K562 (cell line): ENCODE results near the gene NDST4. TPM values are rescaled to one million over a fixed set of nuclear protein-coding genes. Genes with fewer than 3 reads are reported as not detected.

ENCODE experiments used
- GABPB1 ChIP-seq: sonication (generic); formaldehyde crosslinking; IDR thresholded peaks from 2 replicates; pipeline ENCODE4 v1.8.0; 2022; ENCODE audit warnings: mild to moderate bottlenecking, missing genetic modification reagents
- TEAD2 ChIP-seq: fragments of 450-650 bp; IDR thresholded peaks from 2 replicates; pipeline ENCODE4 v1.6.1; 2016; ENCODE audit warnings: missing genetic modification characterization, control low read depth, missing compliant biosample characterization
- ZNF408 ChIP-seq: fragments of 250-450 bp; sonication (Bioruptor Pico); IDR thresholded peaks from 2 replicates; pipeline ENCODE4 v1.4.0; 2020; ENCODE audit warnings: low read depth, mild to moderate bottlenecking, moderate library complexity
- polyA plus RNA-seq, 8 experiments: library from polyadenylated mRNA; depleted of rRNA in 4 of 8; stranded (reverse) in 5 of 8; unstranded in 3 of 8; fragments of >200 nt; fragmentation: Nextera tagmentation in 2 of 8; fragmentation: Illumina TruSeq in 1 of 8; extraction: Ambion mirVana in 2 of 8; extraction: Trizol in 1 of 8; gene quantifications; 2 replicates each; pipeline versions ENCODE4 v1.2.1 to v1.2.3, GENCODE V29; 2011 to 2014; ENCODE audit warnings: inconsistent platforms in 1 of 8, missing spikeins in 1 of 8
- total RNA-seq, 7 experiments: library from RNA; depleted of rRNA in 6 of 7; stranded (reverse); fragments of >200 nt in 6 of 7; fragmentation: Illumina TruSeq in 2 of 7; extraction: Trizol in 2 of 7; gene quantifications; 2 replicates each; pipeline versions ENCODE4 v1.2.1 to v1.2.3, GENCODE V29; 2011 to 2021; ENCODE audit warnings: low replicate concordance in 1 of 7
- TF ChIP-seq, protein P1 (sequence below), 2 experiments: fragments of 450-650 bp; formaldehyde crosslinking in 1 of 2; IDR thresholded peaks; 2 replicates each; pipeline versions ENCODE4 v1.4.0 to v1.6.1; 2014 to 2020; ENCODE audit warnings: mild to moderate bottlenecking in 2 of 2, borderline replicate concordance in 1 of 2, low read depth in 1 of 2
- TF ChIP-seq, protein P2 (sequence below), 2 experiments: fragments of 450-650 bp; conservative IDR thresholded peaks; 2 replicates each; pipeline ENCODE4 v1.6.1; 2017; ENCODE audit warnings: mild to moderate bottlenecking in 2 of 2, moderate library complexity in 2 of 2
- TF ChIP-seq, protein P3 (sequence below): fragments of 250-450 bp; sonication (Bioruptor Pico); IDR thresholded peaks from 2 replicates; pipeline ENCODE4 v1.9.0; 2021; ENCODE audit warnings: mild to moderate bottlenecking, inconsistent platforms

NDST4 gene
- total and polyA plus RNA-seq, 9 of the 15 experiments (the other 6 are each of a cell fraction or from before 2014, with no cell fraction given): not detected

DNA sequence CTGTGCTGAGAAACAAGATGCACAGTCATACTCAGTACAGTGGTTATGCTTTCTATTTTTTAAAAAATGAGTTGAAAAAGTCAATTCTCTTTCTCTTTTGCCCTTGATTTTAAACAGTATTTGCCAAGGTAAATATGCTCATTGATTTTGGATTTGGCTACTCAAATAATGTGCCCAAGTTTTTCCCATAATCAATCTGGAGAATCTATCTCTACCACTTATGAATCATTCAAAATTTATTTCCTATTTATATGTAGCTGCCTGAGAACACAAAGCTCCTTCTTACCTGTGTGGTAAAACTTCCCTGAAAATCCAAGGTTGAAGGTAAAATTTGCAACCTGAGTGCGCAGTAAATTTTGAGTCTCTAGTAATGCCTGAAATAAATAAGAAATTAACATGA is 136.5 kb downstream of the NDST4 start (continued):
- TF ChIP-seq, protein P1, sequence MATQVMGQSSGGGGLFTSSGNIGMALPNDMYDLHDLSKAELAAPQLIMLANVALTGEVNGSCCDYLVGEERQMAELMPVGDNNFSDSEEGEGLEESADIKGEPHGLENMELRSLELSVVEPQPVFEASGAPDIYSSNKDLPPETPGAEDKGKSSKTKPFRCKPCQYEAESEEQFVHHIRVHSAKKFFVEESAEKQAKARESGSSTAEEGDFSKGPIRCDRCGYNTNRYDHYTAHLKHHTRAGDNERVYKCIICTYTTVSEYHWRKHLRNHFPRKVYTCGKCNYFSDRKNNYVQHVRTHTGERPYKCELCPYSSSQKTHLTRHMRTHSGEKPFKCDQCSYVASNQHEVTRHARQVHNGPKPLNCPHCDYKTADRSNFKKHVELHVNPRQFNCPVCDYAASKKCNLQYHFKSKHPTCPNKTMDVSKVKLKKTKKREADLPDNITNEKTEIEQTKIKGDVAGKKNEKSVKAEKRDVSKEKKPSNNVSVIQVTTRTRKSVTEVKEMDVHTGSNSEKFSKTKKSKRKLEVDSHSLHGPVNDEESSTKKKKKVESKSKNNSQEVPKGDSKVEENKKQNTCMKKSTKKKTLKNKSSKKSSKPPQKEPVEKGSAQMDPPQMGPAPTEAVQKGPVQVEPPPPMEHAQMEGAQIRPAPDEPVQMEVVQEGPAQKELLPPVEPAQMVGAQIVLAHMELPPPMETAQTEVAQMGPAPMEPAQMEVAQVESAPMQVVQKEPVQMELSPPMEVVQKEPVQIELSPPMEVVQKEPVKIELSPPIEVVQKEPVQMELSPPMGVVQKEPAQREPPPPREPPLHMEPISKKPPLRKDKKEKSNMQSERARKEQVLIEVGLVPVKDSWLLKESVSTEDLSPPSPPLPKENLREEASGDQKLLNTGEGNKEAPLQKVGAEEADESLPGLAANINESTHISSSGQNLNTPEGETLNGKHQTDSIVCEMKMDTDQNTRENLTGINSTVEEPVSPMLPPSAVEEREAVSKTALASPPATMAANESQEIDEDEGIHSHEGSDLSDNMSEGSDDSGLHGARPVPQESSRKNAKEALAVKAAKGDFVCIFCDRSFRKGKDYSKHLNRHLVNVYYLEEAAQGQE (IDR thresholded peaks at IDR 0.05; ENCODE audit: borderline replicate concordance): no peak
- TF ChIP-seq, protein P1 (CRISPR knock-in tag; IDR thresholded peaks at IDR 0.05; ENCODE audit: low read depth): no peak
- TF ChIP-seq, protein P2, sequence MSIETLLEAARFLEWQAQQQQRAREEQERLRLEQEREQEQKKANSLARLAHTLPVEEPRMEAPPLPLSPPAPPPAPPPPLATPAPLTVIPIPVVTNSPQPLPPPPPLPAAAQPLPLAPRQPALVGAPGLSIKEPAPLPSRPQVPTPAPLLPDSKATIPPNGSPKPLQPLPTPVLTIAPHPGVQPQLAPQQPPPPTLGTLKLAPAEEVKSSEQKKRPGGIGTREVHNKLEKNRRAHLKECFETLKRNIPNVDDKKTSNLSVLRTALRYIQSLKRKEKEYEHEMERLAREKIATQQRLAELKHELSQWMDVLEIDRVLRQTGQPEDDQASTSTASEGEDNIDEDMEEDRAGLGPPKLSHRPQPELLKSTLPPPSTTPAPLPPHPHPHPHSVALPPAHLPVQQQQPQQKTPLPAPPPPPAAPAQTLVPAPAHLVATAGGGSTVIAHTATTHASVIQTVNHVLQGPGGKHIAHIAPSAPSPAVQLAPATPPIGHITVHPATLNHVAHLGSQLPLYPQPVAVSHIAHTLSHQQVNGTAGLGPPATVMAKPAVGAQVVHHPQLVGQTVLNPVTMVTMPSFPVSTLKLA (conservative IDR thresholded peaks at IDR 0.05): no peak
- no peak for TF ChIP-seq ZNF408 (CRISPR knock-in tag)
- TF ChIP-seq TEAD2 (tag): no peak
- TF ChIP-seq GABPB1: no peak
- TF ChIP-seq, protein P3, sequence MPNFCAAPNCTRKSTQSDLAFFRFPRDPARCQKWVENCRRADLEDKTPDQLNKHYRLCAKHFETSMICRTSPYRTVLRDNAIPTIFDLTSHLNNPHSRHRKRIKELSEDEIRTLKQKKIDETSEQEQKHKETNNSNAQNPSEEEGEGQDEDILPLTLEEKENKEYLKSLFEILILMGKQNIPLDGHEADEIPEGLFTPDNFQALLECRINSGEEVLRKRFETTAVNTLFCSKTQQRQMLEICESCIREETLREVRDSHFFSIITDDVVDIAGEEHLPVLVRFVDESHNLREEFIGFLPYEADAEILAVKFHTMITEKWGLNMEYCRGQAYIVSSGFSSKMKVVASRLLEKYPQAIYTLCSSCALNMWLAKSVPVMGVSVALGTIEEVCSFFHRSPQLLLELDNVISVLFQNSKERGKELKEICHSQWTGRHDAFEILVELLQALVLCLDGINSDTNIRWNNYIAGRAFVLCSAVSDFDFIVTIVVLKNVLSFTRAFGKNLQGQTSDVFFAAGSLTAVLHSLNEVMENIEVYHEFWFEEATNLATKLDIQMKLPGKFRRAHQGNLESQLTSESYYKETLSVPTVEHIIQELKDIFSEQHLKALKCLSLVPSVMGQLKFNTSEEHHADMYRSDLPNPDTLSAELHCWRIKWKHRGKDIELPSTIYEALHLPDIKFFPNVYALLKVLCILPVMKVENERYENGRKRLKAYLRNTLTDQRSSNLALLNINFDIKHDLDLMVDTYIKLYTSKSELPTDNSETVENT: no peak
